Stimulated activated CD4-positive, alpha-beta T cell treated with anti-CD3 and anti-CD28 coated beads, TNF-alpha, amount 100 ng/mL, for 48 hours (primary cell): Measurements from ENCODE around the gene SCO2.
"Not testable (repeated sequence)": the region's sequence is repeated elsewhere in the genome, so short reads cannot be mapped to it uniquely, and the experiment has no call there.

Experiments
- DNase-seq, 3 donors: peaks; one replicate each; pipeline ENCODE4 v3.0.0-alpha.2; 2020; ENCODE audit warnings: low read depth in 3 of 3

SCO2 gene

GRCh38 chr22:50551160-50551752 lies 25.9 kb upstream of the SCO2 start:
- DNase-seq, result no peak

GRCh38 chr22:50550395-50550794 lies 25.0 kb upstream of the SCO2 start:
- no peak for DNase-seq

- DNase-seq, result no peak
Observed at GRCh38 chr22:50548921-50549790, 23.8 kb upstream of the SCO2 start.

- no peak for DNase-seq
Observed at GRCh38 chr22:50548040-50548920, 22.9 kb upstream of the SCO2 start.

- no peak for DNase-seq
Observed at GRCh38 chr22:50547263-50547985, 22.0 kb upstream of the SCO2 start.

GRCh38 chr22:50546326-50547262 lies 21.2 kb upstream of the SCO2 start:
- no peak for DNase-seq

GRCh38 chr22:50545522-50546325 lies 20.3 kb upstream of the SCO2 start, which contains the start of gene KLHDC7B:
TSS of gene KLHDC7B (plus strand) at chr22:50545899. CDS start at chr22:50546244, 345 bp downstream.
- no peak for DNase-seq

GRCh38 chr22:50544746-50545253 lies 19.4 kb upstream of the SCO2 start:
- DNase-seq, result no peak

GRCh38 chr22:50544078-50544745 lies 18.8 kb upstream of the SCO2 start:
- DNase-seq, result peak in 2 of 3 donors; percentile 71 to 81

- no peak for DNase-seq
Observed at GRCh38 chr22:50542416-50542927, 17.1 kb upstream of the SCO2 start.

- not testable (repeated sequence) for DNase-seq
Observed at GRCh38 chr22:50541667-50542026, 16.2 kb upstream of the SCO2 start.

- no peak for DNase-seq
Observed at GRCh38 chr22:50540381-50540780, 15.0 kb upstream of the SCO2 start.

- DNase-seq, result no peak
Observed at GRCh38 chr22:50537765-50538164, 12.4 kb upstream of the SCO2 start.

- no peak for DNase-seq
Observed at GRCh38 chr22:50536226-50536625, 10.8 kb upstream of the SCO2 start.

GRCh38 chr22:50535113-50535512 lies 9.7 kb upstream of the SCO2 start:
- no peak for DNase-seq

- DNase-seq, result not testable (repeated sequence)
Observed at GRCh38 chr22:50533856-50534711, 8.7 kb upstream of the SCO2 start.
